Activated CD4-positive, alpha-beta T cell treated with anti-CD3 and anti-CD28 coated beads, Interleukin-2, amount 50 U/mL, for 16 hours (primary cell): ENCODE data around the gene COX6A1.
A peak's percentile ranks its signal among the peaks of the same experiment; 100 is the strongest.
"Not testable (repeated sequence)": the region's sequence is repeated elsewhere in the genome, so short reads cannot be mapped to it uniquely, and the experiment has no call there.

ENCODE experiments used
- DNase-seq: peaks from one replicate; pipeline ENCODE4 v3.0.0-alpha.2; 2020

COX6A1 gene

GRCh38 chr12:120468325-120468820 lies 30.5 kb downstream of the COX6A1 start:
- peak; percentile 51 for DNase-seq

- peak; percentile 51 for DNase-seq
These were observed 31.0 kb downstream of the COX6A1 start for GRCh38 chr12:120468821-120469449.

GRCh38 chr12:120469450-120470149 lies 31.7 kb downstream of the COX6A1 start, which contains the start of gene SRSF9:
Gene SRSF9, minus strand, starts transcription at chr12:120469748. Its CDS starts 139 bp downstream, at chr12:120469609.
- DNase-seq = peak; percentile 98

- no peak for DNase-seq
These were observed 32.4 kb downstream of the COX6A1 start for GRCh38 chr12:120470150-120470784.

- DNase-seq = no peak
These were observed 34.6 kb downstream of the COX6A1 start for GRCh38 chr12:120472521-120472920.

GRCh38 chr12:120473807-120474615 lies 36.1 kb downstream of the COX6A1 start:
- no peak for DNase-seq

- no peak for DNase-seq
These were observed 36.7 kb downstream of the COX6A1 start for GRCh38 chr12:120474616-120474960.

GRCh38 chr12:120475643-120476042 lies 37.7 kb downstream of the COX6A1 start:
- DNase-seq = no peak

- no peak for DNase-seq
These were observed 41.5 kb downstream of the COX6A1 start for GRCh38 chr12:120479458-120479857.

- no peak for DNase-seq
These were observed 42.3 kb downstream of the COX6A1 start for GRCh38 chr12:120480211-120480610.

GRCh38 chr12:120481022-120481767 lies 43.3 kb downstream of the COX6A1 start:
- no peak for DNase-seq

- no peak for DNase-seq
These were observed 45.7 kb downstream of the COX6A1 start for GRCh38 chr12:120483621-120484020.

- DNase-seq = no peak
These were observed 48.3 kb downstream of the COX6A1 start for GRCh38 chr12:120485961-120486881.

- DNase-seq = not testable (repeated sequence)
These were observed 49.6 kb downstream of the COX6A1 start for GRCh38 chr12:120487552-120487951.

- no peak for DNase-seq
These were observed 50.2 kb downstream of the COX6A1 start for GRCh38 chr12:120488057-120488640.

- DNase-seq = no peak
These were observed 51.1 kb downstream of the COX6A1 start for GRCh38 chr12:120489018-120489417.

- no peak for DNase-seq
These were observed 52.4 kb downstream of the COX6A1 start for GRCh38 chr12:120490325-120490724.
